Stimulated activated CD4-positive, alpha-beta T cell treated with anti-CD3 and anti-CD28 coated beads, Interleukin-1b, Interleukin-23, amount 100 ng/mL, for 1 hour (primary cell): ENCODE results near the gene COA1.
"Not testable (repeated sequence)": the region's sequence is repeated elsewhere in the genome, so short reads cannot be mapped to it uniquely, and the experiment has no call there.

Experiments
- DNase-seq, 2 donors: peaks; one replicate each; pipeline ENCODE4 v3.0.0-alpha.2; 2020; ENCODE audit warnings: low read depth in 2 of 2

COA1 gene

GRCh38 chr7:43726466-43726865 lies 2.9 kb downstream of the COA1 start:
- no peak for DNase-seq

GRCh38 chr7:43725251-43725650 lies 4.1 kb downstream of the COA1 start:
- no peak for DNase-seq

GRCh38 chr7:43723007-43723341 lies 6.3 kb downstream of the COA1 start:
- no peak for DNase-seq

- DNase-seq, result no peak
Measured at GRCh38 chr7:43721193-43721806, 8.0 kb downstream of the COA1 start.

- DNase-seq, result no peak
Measured at GRCh38 chr7:43716598-43716997, 12.7 kb downstream of the COA1 start.

- not testable (repeated sequence) for DNase-seq
Measured at GRCh38 chr7:43715966-43716365, 13.4 kb downstream of the COA1 start.

GRCh38 chr7:43711503-43711902 lies 17.8 kb downstream of the COA1 start:
- no peak for DNase-seq

GRCh38 chr7:43708055-43708454 lies 21.3 kb downstream of the COA1 start:
- not testable (repeated sequence) for DNase-seq

GRCh38 chr7:43703573-43703972 lies 25.8 kb downstream of the COA1 start:
- DNase-seq, result no peak

- no peak for DNase-seq
Measured at GRCh38 chr7:43702974-43703373, 26.3 kb downstream of the COA1 start.

- no peak for DNase-seq
Measured at GRCh38 chr7:43701929-43702328, 27.4 kb downstream of the COA1 start.

- DNase-seq, result no peak
Measured at GRCh38 chr7:43701500-43701854, 27.8 kb downstream of the COA1 start.

GRCh38 chr7:43700646-43701499 lies 28.4 kb downstream of the COA1 start:
- DNase-seq, result no peak

- DNase-seq, result no peak
Measured at GRCh38 chr7:43700059-43700501, 29.2 kb downstream of the COA1 start.

GRCh38 chr7:43698460-43699255 lies 30.7 kb downstream of the COA1 start:
- no peak for DNase-seq

GRCh38 chr7:43697690-43698089 lies 31.6 kb downstream of the COA1 start:
- no peak for DNase-seq

- no peak for DNase-seq
Measured at GRCh38 chr7:43695365-43695764, 34.0 kb downstream of the COA1 start.

GRCh38 chr7:43694399-43694748 lies 34.9 kb downstream of the COA1 start:
- DNase-seq, result no peak

GRCh38 chr7:43693687-43694398 lies 35.5 kb downstream of the COA1 start:
- DNase-seq, result no peak

GRCh38 chr7:43692582-43693373 lies 36.5 kb downstream of the COA1 start:
- DNase-seq, result no peak

GRCh38 chr7:43691611-43692010 lies 37.7 kb downstream of the COA1 start:
- DNase-seq, result no peak
